Liver (tissue), 3 donors: ENCODE measurements around the gene GRIN2A.

Experiments used
- EGR1 ChIP-seq, 2 donors: IDR thresholded peaks; 2 replicates each; pipeline ENCODE4 v1.6.1; 2016 to 2018; ENCODE audit warnings: antibody characterized with exemption in 2 of 2, low read depth in 2 of 2
- FOXA1 ChIP-seq: IDR thresholded peaks from 2 replicates; pipeline ENCODE4 v1.6.1; 2016; ENCODE audit warnings: antibody characterized with exemption
- GABPA ChIP-seq, 2 donors: IDR thresholded peaks in 1 of 2; conservative IDR thresholded peaks in 1 of 2; 2 replicates each; pipeline ENCODE4 v1.6.1; 2016; ENCODE audit warnings: antibody characterized with exemption in 2 of 2, mild to moderate bottlenecking in 1 of 2, moderate library complexity in 1 of 2
- HNF4G ChIP-seq: IDR thresholded peaks from 2 replicates; pipeline ENCODE4 v1.6.1; 2016; ENCODE audit warnings: antibody characterized with exemption
- JUND ChIP-seq, 2 donors: IDR thresholded peaks; 2 replicates each; pipeline ENCODE4 v1.6.1; 2016; ENCODE audit warnings: antibody characterized with exemption in 2 of 2
- NR2F2 ChIP-seq: IDR thresholded peaks from 2 replicates; pipeline ENCODE4 v1.6.1; 2016; ENCODE audit warnings: antibody characterized with exemption
- RAD21 ChIP-seq, 2 donors: IDR thresholded peaks; 2 replicates each; pipeline ENCODE4 v1.6.1; 2016; ENCODE audit warnings: antibody characterized with exemption in 2 of 2, mild to moderate bottlenecking in 2 of 2
- SP1 ChIP-seq: IDR thresholded peaks from 2 replicates; pipeline ENCODE4 v1.6.1; 2018; ENCODE audit warnings: antibody characterized with exemption, mild to moderate bottlenecking
- TAF1 ChIP-seq: conservative IDR thresholded peaks from 2 replicates; pipeline ENCODE4 v1.6.1; 2016; ENCODE audit warnings: antibody characterized with exemption, mild to moderate bottlenecking
- YY1 ChIP-seq: IDR thresholded peaks from 2 replicates; pipeline ENCODE4 v1.6.1; 2016; ENCODE audit warnings: antibody characterized with exemption, mild to moderate bottlenecking
- TF ChIP-seq, protein P1 (sequence below): fragments of 150-350 bp; IDR thresholded peaks from 2 replicates; pipeline ENCODE4 v1.5.1; 2017; ENCODE audit warnings: improper control_type of control experiment, low read depth, low read length; ENCODE audit not compliant: missing input control
- TF ChIP-seq, protein P2 (sequence below): IDR thresholded peaks from 2 replicates; pipeline ENCODE4 v1.6.1; 2016; ENCODE audit warnings: antibody characterized with exemption
- TF ChIP-seq, protein P3 (sequence below): IDR thresholded peaks from 2 replicates; pipeline ENCODE4 v1.6.1; 2016; ENCODE audit warnings: antibody characterized with exemption, mild to moderate bottlenecking
- TF ChIP-seq, protein P4 (sequence below): IDR thresholded peaks from 2 replicates; pipeline ENCODE4 v1.6.1; 2016; ENCODE audit warnings: antibody characterized with exemption
- donor health status: healthy.
- donor health status: healthy.

DNA sequence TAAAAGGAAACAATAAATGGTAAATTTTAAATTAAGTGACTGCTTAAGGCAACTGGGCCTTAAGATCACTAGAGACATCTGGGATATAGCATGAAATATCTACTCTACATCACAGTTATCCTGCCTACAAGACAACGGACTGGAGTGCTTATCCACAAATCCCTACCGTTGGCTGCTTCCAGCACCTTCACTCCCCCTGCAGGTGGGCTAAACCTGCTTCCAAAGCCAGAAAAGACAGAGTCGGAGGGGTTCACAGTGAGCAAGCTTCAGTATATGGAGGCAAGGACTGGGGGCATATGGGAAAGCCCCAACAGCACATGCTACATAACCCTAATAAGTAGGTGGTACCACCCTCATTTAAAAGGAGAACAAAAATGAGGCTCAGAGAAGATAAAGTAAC, 45.3 kb downstream of the GRIN2A start:
- TF ChIP-seq RAD21 (IDR thresholded peaks at IDR 0.05) (no peak), JUND (IDR thresholded peaks at IDR 0.05) (no peak), FOXA1 (no peak), EGR1 (IDR thresholded peaks at IDR 0.05; ENCODE audit: low read depth in 2 of 2) (no peak), NR2F2 (no peak), SP1 (no peak), TAF1 (no peak), HNF4G (no peak), YY1 (no peak), GABPA (IDR thresholded peaks at IDR 0.05 in 1 of 2, conservative IDR thresholded peaks at IDR 0.05 in 1 of 2) (no peak)
- TF ChIP-seq, protein P1, sequence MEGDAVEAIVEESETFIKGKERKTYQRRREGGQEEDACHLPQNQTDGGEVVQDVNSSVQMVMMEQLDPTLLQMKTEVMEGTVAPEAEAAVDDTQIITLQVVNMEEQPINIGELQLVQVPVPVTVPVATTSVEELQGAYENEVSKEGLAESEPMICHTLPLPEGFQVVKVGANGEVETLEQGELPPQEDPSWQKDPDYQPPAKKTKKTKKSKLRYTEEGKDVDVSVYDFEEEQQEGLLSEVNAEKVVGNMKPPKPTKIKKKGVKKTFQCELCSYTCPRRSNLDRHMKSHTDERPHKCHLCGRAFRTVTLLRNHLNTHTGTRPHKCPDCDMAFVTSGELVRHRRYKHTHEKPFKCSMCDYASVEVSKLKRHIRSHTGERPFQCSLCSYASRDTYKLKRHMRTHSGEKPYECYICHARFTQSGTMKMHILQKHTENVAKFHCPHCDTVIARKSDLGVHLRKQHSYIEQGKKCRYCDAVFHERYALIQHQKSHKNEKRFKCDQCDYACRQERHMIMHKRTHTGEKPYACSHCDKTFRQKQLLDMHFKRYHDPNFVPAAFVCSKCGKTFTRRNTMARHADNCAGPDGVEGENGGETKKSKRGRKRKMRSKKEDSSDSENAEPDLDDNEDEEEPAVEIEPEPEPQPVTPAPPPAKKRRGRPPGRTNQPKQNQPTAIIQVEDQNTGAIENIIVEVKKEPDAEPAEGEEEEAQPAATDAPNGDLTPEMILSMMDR = no peak
- TF ChIP-seq, protein P2, sequence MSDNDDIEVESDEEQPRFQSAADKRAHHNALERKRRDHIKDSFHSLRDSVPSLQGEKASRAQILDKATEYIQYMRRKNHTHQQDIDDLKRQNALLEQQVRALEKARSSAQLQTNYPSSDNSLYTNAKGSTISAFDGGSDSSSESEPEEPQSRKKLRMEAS = no peak
- TF ChIP-seq, protein P3, sequence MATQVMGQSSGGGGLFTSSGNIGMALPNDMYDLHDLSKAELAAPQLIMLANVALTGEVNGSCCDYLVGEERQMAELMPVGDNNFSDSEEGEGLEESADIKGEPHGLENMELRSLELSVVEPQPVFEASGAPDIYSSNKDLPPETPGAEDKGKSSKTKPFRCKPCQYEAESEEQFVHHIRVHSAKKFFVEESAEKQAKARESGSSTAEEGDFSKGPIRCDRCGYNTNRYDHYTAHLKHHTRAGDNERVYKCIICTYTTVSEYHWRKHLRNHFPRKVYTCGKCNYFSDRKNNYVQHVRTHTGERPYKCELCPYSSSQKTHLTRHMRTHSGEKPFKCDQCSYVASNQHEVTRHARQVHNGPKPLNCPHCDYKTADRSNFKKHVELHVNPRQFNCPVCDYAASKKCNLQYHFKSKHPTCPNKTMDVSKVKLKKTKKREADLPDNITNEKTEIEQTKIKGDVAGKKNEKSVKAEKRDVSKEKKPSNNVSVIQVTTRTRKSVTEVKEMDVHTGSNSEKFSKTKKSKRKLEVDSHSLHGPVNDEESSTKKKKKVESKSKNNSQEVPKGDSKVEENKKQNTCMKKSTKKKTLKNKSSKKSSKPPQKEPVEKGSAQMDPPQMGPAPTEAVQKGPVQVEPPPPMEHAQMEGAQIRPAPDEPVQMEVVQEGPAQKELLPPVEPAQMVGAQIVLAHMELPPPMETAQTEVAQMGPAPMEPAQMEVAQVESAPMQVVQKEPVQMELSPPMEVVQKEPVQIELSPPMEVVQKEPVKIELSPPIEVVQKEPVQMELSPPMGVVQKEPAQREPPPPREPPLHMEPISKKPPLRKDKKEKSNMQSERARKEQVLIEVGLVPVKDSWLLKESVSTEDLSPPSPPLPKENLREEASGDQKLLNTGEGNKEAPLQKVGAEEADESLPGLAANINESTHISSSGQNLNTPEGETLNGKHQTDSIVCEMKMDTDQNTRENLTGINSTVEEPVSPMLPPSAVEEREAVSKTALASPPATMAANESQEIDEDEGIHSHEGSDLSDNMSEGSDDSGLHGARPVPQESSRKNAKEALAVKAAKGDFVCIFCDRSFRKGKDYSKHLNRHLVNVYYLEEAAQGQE = no peak
- TF ChIP-seq, protein P4, sequence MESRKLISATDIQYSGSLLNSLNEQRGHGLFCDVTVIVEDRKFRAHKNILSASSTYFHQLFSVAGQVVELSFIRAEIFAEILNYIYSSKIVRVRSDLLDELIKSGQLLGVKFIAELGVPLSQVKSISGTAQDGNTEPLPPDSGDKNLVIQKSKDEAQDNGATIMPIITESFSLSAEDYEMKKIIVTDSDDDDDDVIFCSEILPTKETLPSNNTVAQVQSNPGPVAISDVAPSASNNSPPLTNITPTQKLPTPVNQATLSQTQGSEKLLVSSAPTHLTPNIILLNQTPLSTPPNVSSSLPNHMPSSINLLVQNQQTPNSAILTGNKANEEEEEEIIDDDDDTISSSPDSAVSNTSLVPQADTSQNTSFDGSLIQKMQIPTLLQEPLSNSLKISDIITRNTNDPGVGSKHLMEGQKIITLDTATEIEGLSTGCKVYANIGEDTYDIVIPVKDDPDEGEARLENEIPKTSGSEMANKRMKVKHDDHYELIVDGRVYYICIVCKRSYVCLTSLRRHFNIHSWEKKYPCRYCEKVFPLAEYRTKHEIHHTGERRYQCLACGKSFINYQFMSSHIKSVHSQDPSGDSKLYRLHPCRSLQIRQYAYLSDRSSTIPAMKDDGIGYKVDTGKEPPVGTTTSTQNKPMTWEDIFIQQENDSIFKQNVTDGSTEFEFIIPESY = no peak
